Left kidney (tissue), 2 donors: Measurements from ENCODE around the gene RBMS3. TPM values are rescaled to one million over a fixed set of nuclear protein-coding genes. Genes with fewer than 3 reads are reported as not detected.
A peak's percentile ranks its signal among the peaks of the same experiment; 100 is the strongest.

Experiments
- DNase-seq: peaks from one replicate; pipeline ENCODE4 v3.0.0-alpha.2; 2013
- polyA plus RNA-seq: library from polyadenylated mRNA; unstranded; fragments of 120-200 nt; gene quantifications from one replicate; pipeline ENCODE4 v1.2.1, GENCODE V29; 2013; ENCODE audit not compliant: insufficient read length

The RBMS3 gene
- polyA plus RNA-seq, 1 donor = 15.4 TPM

DNA sequence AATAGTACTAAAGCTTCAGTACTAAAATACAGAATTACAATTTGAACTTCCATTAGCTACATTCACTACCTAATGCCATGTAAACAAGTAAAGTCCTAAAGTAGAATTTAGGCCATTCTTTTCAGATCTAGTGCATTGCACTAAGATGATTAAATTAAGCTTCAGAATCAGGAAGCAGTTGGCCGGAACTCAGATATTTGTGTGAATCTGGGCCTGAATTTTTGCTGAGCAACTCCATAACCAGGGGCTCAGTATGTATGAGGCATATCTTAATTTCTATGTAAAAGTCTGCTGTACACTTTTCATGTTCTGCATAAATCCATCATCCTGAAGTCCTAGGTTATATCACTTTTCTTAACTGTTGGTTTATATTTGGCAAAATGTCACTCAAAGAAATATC lies 246.4 kb downstream of the RBMS3 start:
- DNase-seq = no peak

DNA sequence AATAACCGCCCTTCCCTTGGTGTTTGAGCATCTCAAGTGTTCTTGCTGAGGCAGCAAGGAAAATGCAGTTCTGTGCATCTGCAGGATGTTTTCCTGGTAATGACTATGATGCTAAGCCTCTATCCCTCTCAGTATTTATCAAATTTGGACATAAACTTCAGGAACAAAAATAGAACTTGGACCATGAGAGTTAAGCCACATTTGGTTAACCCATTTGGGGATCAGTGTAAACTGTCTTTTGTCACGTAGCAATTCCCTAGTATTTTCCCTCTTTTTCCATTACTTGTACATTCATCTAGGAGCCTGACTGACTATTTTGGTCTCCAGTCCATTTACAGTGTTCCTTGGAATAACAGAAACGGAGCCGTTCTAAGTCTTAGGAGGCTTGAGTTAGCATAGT lies 250.8 kb downstream of the RBMS3 start:
- DNase-seq = no peak

DNA sequence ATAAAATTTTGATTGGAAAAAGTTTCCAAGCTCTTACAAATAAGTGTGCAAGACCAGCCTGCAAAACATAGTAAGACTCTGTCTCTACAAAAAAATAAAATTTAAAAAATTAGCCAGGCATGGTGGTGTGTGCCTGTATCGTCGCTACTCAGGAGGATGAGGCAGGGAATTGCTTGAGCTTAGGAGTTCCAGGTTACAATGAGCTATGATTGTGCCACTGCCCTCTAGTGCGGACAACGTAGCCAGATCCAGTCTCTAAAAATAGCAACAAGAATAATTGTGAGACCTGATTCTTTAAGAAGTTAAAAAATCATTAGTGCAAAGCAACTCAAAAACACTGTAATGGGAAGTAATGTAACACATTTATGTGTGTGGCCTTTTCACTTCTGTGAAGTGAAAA lies 251.6 kb downstream of the RBMS3 start:
- no peak for DNase-seq

GRCh38 chr3:29534006-29534405 lies 253.1 kb downstream of the RBMS3 start:
- peak; percentile 28 for DNase-seq

DNA sequence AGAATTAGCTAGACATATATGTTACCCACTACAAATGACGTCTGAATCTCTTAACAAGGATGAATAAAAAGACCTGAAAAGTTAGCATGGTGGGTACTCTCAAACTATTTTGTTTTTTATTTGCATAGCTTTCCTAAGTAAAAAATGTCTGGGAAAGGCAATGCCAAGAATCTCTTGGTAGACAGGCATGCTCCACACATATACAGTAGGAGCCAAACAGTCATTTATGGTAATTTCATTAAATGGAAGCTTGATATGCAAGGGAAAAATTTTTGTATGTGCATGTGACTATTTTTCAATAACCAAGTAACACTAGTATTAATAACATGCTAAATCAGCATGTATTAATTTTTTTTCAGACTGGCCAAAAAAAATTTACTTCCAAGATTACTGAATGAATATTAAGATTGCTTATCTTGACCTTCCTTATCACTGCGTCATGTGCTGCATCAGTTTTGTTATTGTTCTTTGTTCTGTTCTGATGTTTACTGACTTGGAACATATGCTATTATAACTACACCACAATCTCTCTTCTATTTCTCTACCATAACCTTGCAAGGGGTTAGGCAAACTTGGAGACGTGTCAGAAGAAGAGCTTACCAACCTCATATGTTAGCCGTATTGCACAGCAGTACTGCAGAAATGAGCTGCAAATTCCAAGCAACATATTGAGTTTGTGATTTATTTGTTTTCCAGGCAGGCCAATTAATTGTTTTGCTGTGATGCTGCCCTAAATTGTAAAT lies 255.3 kb downstream of the RBMS3 start:
- DNase-seq = no peak

- DNase-seq = no peak
Observed at GRCh38 chr3:29537889-29538609, 257.2 kb downstream of the RBMS3 start.

GRCh38 chr3:29538610-29538958 lies 257.7 kb downstream of the RBMS3 start:
- no peak for DNase-seq

- DNase-seq = no peak
Observed at GRCh38 chr3:29540544-29540943, 259.7 kb downstream of the RBMS3 start.

- DNase-seq = no peak
Observed at GRCh38 chr3:29544701-29545363, 264.0 kb downstream of the RBMS3 start.

DNA sequence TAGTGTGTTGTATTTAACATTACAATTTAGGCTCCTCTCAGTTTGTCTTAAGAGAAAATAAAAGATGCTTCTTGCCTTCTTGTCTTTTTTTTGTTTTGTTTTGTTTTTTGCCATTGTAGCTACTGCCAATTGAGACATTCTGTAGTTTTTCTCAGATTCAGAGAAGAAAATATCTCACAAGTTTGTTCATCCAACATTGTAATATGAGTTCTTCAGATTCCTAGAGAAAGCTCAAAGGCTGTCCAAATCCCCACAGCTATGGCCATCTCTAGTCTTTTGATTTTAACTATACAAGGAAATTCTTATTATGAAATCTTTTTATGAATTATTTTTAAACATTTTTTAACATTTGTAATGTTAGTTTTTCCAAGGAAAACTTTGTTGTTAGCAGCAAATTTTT lies 264.7 kb downstream of the RBMS3 start:
- no peak for DNase-seq

- DNase-seq = no peak
Observed at GRCh38 chr3:29552051-29552450, 271.2 kb downstream of the RBMS3 start.

- DNase-seq = no peak
Observed at GRCh38 chr3:29554566-29554965, 273.7 kb downstream of the RBMS3 start.

DNA sequence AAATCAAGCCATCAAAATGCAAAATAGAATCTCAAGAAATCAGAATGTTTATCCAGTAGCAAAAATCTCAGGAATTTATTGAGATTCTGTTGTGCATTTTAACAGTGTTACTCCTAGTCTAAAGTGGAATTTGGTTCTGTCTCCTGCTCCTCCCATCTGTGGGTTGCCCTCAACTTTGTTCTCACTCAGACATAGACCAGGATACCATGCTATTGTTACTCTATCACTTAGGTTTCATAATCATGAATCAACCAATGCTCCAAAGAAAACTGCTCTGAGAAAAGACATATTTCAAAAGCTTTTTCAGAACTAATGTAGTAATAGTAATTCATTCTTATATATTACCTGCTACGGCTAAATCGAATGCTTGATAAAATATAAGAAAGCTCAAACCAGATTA lies 274.7 kb downstream of the RBMS3 start:
- no peak for DNase-seq

DNA sequence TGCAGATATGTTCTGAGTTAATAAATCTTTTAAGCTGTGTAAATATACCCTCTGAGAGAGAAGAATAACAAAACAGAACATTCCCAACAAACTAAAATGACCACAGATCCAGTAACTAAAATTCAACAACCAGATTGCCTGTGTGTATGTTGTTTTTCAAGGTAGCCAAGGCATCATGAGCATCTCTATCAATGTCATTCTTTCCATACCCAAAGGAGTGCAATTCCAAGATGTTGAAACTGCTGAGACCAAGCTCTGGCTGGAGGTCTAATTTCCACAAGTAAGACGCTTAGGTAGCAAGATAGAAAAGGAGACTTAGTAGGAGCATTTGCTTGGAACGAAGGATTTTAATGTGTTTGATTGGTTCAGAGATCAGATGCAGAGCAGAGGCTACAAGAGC lies 276.3 kb downstream of the RBMS3 start:
- DNase-seq = no peak

- no peak for DNase-seq
Observed at GRCh38 chr3:29557825-29558224, 277.0 kb downstream of the RBMS3 start.

DNA sequence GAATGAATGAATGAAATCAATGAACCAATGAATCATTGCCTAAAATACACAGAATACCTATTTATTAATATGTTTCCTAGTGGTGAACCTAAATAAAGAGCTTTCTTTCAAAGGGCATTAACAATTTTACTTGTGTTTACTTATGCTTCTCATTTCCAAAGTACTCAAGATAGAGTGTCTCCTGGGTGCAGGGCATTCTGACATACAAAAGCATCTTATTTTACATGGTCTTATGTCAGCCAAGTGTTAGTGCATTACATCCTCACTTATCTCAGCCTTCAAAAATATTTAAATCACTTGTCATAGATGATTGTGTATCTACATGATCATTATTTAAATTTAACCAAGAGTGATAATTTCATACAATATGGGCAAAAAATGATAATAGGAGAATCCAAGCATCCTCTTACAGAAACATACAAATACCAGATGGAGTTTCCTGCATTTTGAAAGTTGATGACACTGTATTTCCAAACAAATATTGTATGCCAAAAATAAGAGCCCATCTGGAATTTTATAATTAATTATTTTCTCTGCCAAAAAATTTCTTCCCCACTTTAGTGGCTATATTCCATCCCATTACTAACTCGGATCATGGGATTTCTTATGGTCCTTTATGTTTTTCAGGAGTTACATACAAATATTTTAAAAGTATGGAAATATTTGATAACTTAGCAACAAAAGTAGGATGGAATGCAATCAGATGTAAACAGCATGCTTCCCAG lies 279.0 kb downstream of the RBMS3 start:
- no peak for DNase-seq

GRCh38 chr3:29561651-29562149 lies 280.8 kb downstream of the RBMS3 start:
- no peak for DNase-seq

GRCh38 chr3:29565236-29565635 lies 284.4 kb downstream of the RBMS3 start:
- no peak for DNase-seq

DNA sequence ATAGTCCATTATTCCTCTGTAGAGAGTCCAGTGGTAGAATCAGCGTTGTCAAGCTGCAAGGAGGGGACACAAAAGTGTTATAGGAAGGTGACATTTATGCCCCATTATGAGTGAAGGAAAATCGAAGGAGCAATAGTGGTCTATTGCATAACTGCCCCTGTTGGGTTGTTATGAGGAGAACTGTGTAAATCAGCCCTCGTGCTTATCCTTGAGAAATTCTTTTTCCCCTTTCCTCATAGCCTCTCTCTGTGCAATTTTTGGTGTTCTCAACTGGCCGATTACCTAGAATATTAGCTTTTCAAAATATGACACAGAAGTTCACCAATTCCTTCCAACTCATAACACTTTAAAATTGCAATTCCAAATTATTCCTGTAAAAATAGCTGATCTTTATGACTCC lies 286.6 kb downstream of the RBMS3 start:
- DNase-seq = no peak

DNA sequence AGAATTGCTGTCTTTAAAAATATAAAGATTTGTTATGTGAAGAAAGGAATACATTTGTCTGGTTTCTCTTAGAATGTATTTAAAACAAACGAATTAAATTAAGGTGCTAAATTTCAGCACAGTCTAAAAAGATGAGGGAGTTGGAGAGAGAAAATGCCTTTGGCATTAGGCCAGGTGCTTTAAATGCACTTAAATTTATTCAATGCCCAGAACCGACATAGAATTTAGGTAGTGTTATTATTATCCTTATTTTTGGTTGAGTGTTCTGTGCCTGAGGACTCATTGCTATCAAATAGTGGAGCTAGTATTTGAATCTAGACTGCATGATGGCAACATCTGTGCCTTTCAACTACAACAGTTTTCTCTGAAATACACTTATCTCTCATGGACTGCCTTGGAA lies 287.5 kb downstream of the RBMS3 start:
- DNase-seq = no peak

DNA sequence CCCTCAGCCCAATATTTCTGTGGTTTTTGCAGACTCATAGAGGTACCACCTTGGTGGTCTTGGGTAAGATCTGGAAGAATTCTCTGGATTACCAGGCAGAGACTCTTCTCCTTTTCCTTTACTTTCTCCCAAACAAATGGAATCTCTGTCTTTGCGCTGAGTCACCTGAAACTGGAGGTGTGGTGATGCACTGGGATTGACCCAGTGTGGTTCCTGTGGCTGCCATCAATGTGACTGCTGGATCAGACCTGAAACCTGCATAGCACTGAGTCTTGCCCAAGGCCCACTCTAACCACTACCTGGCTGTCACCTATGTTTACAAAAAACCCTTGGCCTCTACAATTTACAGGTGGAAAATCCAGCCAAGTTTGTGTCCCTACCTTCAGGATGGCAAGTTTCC lies 295.3 kb downstream of the RBMS3 start:
- DNase-seq = no peak

DNA sequence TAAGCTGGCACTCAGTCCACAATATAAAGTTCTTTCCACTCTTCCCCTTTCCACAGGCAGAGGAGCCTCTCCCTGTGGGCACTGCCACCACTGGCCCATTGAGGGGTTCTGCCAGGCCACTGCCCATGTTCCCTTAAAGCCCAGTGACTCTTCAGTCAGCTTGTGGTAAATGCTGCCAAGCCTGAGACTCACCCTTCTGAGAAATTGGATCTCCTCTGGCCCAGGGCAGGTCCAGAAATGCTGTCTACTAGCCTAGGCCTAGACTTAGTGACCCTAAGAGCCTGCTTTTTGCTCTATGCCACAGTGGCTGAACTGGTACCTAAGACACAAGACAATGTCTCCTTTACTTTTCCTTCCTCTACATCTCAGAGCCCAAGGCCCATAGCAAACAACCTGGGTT lies 295.8 kb downstream of the RBMS3 start:
- no peak for DNase-seq

DNA sequence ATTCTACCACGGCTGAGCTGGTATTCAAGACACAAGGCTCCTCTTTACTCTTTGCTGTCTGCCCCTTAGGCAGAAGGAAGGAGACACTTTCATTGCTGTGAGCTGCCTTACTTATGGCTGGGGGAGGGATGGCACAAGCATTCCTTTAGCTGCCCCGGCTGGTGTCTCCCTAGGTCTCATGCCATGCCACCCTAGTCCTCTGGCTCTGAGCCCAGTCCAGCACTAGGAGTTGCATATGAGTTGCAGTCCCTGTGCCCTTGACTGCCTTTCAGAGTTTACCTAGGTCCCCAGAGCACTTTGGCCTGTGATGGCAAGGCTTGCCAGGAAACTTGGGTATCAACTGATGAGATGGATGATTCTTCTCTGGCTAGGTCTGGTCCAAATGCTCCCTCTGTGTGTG lies 296.4 kb downstream of the RBMS3 start:
- DNase-seq = no peak
